Skin epidermis (tissue), 12 donors: ENCODE data around the gene GP1BB.
"Not testable (repeated sequence)": the region's sequence is repeated elsewhere in the genome, so short reads cannot be mapped to it uniquely, and the experiment has no call there.

ENCODE experiments used
- H3K27ac ChIP-seq, 21 experiments: fragments of 200-600 bp; sonication (generic) in 11 of 21; one replicate each; pipeline ENCODE4 v1.5.0; 2020; ENCODE audit warnings: mild to moderate bottlenecking in 3 of 21, inconsistent platforms in 2 of 21, moderate library complexity in 2 of 21
- H3K4me3 ChIP-seq, 7 experiments: fragments of 200-600 bp; sonication (generic) in 2 of 7; one replicate each; pipeline ENCODE4 v1.5.0; 2020; ENCODE audit warnings: inconsistent platforms in 2 of 7, mild to moderate bottlenecking in 2 of 7, moderate library complexity in 1 of 7

GP1BB gene

DNA sequence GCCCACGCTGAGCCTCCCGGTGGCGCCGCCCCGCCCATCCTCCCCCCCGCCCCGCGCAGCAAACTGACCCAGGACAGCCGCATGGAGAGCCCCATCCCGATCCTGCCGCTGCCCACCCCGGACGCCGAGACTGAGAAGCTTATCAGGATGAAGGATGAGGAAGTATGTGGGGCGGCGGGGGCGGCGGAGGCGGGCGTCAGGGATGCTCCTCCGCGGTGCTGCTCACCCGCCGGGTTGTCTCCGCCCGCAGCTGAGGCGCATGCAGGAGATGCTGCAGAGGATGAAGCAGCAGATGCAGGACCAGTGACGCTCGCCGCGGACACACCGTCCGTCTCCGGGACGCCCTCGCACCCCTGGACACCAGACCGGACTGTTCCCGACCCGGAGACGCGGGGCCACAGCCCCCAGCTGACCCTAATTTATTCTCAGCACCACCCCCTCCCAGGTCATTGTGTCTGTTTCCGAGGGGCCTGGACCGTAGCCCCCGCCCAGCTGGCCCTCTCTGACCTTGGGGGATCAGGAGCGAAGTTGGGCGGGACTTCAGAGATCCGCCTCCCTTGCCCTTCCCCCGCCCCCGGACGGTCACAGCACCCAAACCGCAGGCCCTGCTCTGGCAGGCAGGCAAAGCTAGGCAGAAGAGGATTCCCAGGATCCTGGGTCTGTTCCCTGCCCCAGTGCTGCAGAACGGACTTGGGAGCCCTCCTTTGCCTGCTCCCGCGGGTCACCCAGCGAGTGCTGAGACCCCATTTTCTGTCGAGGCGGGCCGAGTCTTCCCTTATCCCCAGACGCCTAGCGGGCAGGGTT lies 959 bp upstream of the GP1BB start:
- no peak overlapping the region for H3K4me3 ChIP-seq
- H3K27ac ChIP-seq: no peak overlapping the region

- Histone ChIP-seq H3K4me3 (no peak overlapping the region), H3K27ac (no peak overlapping the region)
These were observed 432 bp upstream of the GP1BB start for GRCh38 chr22:19722982-19723231.

GRCh38 chr22:19723983-19724827 lies 866 bp downstream of the GP1BB start:
- Histone ChIP-seq H3K27ac (no peak overlapping the region), H3K4me3 (peak overlapping the region in 4 of 7 experiments; percentile 4 to 33 (median 16))

DNA sequence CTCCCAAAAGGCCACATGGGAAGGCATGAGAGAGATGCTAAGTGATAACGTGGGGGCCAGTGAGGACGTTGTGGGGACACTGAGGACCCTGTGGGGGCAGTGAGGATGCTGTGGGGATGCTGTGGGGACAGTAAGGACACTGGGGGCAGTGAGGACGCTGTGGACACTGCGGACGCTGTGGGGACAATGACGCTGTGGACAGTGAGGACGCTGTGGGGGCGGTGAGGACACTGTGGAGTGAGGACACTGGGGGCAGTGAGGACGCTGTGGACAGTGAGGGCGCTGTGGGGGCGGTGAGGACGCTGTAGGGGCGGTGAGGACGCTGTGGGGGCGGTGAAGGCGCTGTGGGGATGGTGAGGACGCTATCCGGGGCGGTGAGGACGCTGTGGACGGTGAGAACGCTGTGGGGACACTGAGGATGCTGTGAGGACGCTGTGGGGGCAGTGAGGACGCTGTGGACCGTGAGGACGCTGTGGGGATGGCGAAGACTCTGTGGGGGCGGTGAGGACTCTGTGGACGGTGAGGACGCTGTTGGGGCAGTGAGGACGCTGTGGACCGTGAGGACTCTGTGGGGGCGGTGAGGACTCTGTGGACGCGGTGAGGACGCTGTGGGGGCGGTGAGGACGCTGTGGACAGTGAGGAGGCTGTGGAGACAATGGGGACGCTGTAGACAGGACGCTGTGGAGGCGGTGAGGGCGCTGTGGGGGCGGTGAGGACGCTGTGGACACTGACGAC lies 1.8 kb downstream of the GP1BB start:
- Histone ChIP-seq H3K4me3 (no peak overlapping the region), H3K27ac (no peak overlapping the region)

DNA sequence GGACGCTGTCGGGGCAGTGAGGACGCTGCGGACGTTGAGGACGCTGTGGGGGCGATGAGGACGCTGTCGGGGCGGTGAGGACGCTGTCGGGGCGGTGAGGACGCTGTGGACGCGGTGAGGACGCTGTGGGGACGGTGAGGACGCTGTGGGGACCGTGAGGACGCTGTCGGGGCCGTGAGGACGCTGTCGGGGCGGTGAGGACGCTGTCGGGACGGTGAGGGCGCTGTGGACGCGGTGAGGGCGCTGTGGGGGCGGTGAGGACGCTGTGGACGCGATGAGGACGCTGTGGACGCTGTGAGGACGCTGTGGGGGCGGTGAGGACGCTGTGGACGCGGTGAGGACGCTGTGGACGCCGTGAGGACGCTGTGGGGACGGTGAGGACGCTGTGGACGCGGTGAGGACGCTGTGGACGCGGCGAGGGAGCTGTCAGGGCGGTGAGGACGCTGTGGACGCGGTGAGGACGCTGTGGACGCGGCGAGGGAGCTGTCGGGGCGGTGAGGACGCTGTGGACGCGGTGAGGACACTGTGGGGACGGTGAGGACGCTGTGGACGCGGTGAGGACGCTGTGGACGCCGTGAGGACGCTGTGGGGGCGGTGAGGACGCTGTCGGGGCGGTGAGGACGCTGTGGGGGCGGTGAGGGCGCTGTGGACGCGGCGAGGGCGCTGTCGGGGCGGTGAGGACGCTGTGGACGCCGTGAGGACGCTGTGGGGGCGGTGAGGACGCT lies 2.9 kb downstream of the GP1BB start:
- not testable (repeated sequence) for H3K4me3 ChIP-seq, H3K27ac ChIP-seq

- H3K27ac ChIP-seq: no peak overlapping the region
- H3K4me3 ChIP-seq: no peak overlapping the region
These were observed 4.2 kb downstream of the GP1BB start for GRCh38 chr22:19727310-19728150.

DNA sequence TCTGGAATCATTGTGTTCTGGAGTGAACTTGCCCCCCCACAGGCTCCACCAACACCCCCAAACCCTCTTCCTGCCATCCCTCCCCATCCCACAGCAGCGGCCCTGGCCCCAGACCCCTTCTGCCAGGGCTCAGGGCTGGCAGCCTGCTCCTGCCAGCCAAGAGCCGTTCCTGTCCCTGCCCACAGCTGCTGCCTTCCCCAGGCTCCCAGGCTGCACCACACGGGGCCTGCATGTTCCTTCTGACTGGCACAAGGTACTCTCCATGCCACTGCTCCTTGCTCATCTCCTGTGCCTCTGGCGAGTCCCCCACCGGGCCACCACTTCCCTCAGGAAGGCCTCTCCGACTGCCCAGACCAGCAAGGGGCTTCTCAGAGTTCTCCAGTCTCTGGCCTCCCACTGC lies 4.9 kb downstream of the GP1BB start:
- no peak overlapping the region for H3K27ac ChIP-seq
- no peak overlapping the region for H3K4me3 ChIP-seq

- Histone ChIP-seq H3K4me3 (no peak overlapping the region), H3K27ac (no peak overlapping the region)
These were observed 5.5 kb downstream of the GP1BB start for GRCh38 chr22:19728836-19729235.

- no peak overlapping the region for H3K4me3 ChIP-seq
- no peak overlapping the region for H3K27ac ChIP-seq
These were observed 6.2 kb downstream of the GP1BB start for GRCh38 chr22:19729507-19729906.

DNA sequence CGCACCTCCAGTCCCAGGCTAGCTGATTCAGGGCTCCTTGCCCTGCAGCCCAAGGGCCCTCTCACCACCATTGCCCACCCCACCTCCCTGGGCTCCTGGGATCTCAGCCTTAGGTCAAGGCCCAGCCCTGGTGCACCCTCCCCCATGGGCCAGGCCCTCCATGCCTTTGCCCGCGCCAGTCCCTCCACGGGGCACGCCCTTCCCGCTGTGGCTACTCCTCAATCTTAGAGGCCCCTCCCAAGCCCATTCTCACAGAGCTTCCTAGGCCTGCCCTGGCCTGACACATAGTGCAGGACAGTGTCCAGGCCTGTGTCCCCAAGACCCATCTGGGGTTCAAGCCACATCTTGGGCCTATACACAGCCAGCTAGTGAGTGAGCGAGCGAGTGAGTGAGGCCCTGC lies 6.9 kb downstream of the GP1BB start:
- Histone ChIP-seq H3K4me3 (no peak overlapping the region), H3K27ac (no peak overlapping the region)

GRCh38 chr22:19730655-19731360 lies 7.5 kb downstream of the GP1BB start:
- peak overlapping the region in 6 of 7 experiments; percentile 6 to 32 (median 27) for H3K4me3 ChIP-seq
- H3K27ac ChIP-seq: no peak overlapping the region

- Histone ChIP-seq H3K4me3 (no peak overlapping the region), H3K27ac (no peak overlapping the region)
These were observed 8.2 kb downstream of the GP1BB start for GRCh38 chr22:19731361-19732135.

- Histone ChIP-seq H3K4me3 (no peak overlapping the region), H3K27ac (no peak overlapping the region)
These were observed 9.2 kb downstream of the GP1BB start for GRCh38 chr22:19732403-19733113.

GRCh38 chr22:19733755-19734154 lies 10.4 kb downstream of the GP1BB start:
- no peak overlapping the region for H3K27ac ChIP-seq

GRCh38 chr22:19734163-19734562 lies 10.8 kb downstream of the GP1BB start:
- Histone ChIP-seq H3K4me3 (no peak overlapping the region), H3K27ac (no peak overlapping the region)

More at GRCh38 chr22:19733755-19734154, 10.4 kb downstream of the GP1BB start:
- H3K4me3 ChIP-seq: no peak overlapping the region

DNA sequence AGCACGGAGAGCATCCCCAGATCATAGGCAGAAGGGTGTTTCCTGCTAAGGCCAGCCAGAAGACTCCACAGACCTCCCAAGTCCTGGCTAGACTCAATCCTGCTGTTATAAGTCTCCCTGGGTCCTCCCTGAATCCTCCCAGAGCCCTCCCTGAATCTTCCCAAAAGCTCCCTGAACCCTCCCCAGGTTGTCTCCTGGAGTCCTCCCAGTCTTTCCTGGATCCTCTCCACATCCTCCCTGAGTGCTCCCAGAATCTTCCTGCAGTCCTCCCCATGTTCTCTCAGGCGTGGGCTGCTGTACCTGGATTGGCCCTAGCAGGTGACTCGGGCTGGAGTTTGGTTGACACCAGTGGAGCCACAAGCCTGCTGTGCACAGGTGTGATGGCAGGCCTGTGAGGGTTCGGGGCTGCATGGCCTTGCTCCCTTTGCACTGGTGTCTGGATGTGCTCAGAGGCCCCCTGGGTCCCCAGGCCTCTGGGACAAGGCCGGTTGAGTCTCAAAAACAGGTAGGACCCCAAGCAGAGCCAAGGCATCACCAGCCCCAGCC lies 11.6 kb downstream of the GP1BB start:
- H3K27ac ChIP-seq: no peak overlapping the region
- no peak overlapping the region for H3K4me3 ChIP-seq
